Liver (tissue), 9 donors: ENCODE data around the gene RRN3. TPM values are rescaled to one million over a fixed set of nuclear protein-coding genes. Genes with fewer than 3 reads are reported as not detected.
A peak's percentile ranks its signal among the peaks of the same experiment; 100 is the strongest.
"Not testable (repeated sequence)": the region's sequence is repeated elsewhere in the genome, so short reads cannot be mapped to it uniquely, and the experiment has no call there.

Experiments
- DNase-seq: peaks from one replicate; pipeline ENCODE4 v3.0.0-alpha.2; 2017; ENCODE audit warnings: low spot score
- H3K27ac ChIP-seq, 2 donors: one replicate each; pipeline ENCODE4 v1.7.0; 2013; ENCODE audit warnings: inconsistent platforms in 2 of 2, low read length in 2 of 2, control low read depth in 1 of 2, low read depth in 1 of 2, mild to moderate bottlenecking in 1 of 2
- H3K27me3 ChIP-seq, 4 donors: one replicate each; pipeline versions ENCODE4 v1.6.1 to v1.7.0; 2013; ENCODE audit warnings: low read length in 3 of 4, inconsistent platforms in 1 of 4, mild to moderate bottlenecking in 1 of 4, moderate library complexity in 1 of 4; ENCODE audit not compliant: control insufficient read depth in 4 of 4, insufficient read depth in 4 of 4
- H3K36me3 ChIP-seq, 4 donors: one replicate each; pipeline versions ENCODE4 v1.6.1 to v1.7.0; 2013; ENCODE audit warnings: low read length in 3 of 4, mild to moderate bottlenecking in 3 of 4, low read depth in 1 of 4, moderate library complexity in 1 of 4; ENCODE audit not compliant: control insufficient read depth in 4 of 4, insufficient read depth in 3 of 4
- H3K4me1 ChIP-seq, 4 donors: one replicate each; pipeline versions ENCODE4 v1.6.1 to v1.7.0; 2013; ENCODE audit warnings: low read length in 3 of 4, mild to moderate bottlenecking in 3 of 4, moderate library complexity in 1 of 4; ENCODE audit not compliant: control insufficient read depth in 4 of 4, insufficient read depth in 4 of 4
- H3K4me3 ChIP-seq, 3 donors: one replicate each; pipeline versions ENCODE4 v1.6.1 to v1.7.0; 2013; ENCODE audit warnings: low read length in 3 of 3, control low read depth in 1 of 3, low read depth in 1 of 3, mild to moderate bottlenecking in 1 of 3
- H3K9ac ChIP-seq, 2 donors: one replicate each; pipeline ENCODE4 v1.7.0; 2013; ENCODE audit warnings: low read length in 2 of 2, mild to moderate bottlenecking in 2 of 2, moderate library complexity in 2 of 2, control low read depth in 1 of 2, low read depth in 1 of 2
- H3K9me3 ChIP-seq, 4 donors: one replicate each; pipeline versions ENCODE4 v1.6.1 to v1.7.0; 2013; ENCODE audit warnings: low read length in 3 of 4; ENCODE audit not compliant: control insufficient read depth in 4 of 4
- RAD21 ChIP-seq, 2 donors: IDR thresholded peaks; 2 replicates each; pipeline ENCODE4 v1.6.1; 2016; ENCODE audit warnings: antibody characterized with exemption in 2 of 2, mild to moderate bottlenecking in 2 of 2
- RXRA ChIP-seq, 2 donors: IDR thresholded peaks; 2 replicates each; pipeline ENCODE4 v1.6.1; 2017 to 2018; ENCODE audit warnings: antibody characterized with exemption in 2 of 2, mild to moderate bottlenecking in 1 of 2
- WGBS: extraction: QIAGEN DNeasy Blood & Tissue Kit; methylation state at CpG from one replicate; pipeline ENCODE4 v1.1.7; 2013; 5-methylcytosine and 5-hydroxymethylcytosine counted together
- polyA plus RNA-seq, 2 donors: library from polyadenylated mRNA; stranded (reverse) in 1 of 2; unstranded in 1 of 2; fragments of 200-250 nt in 1 of 2; fragments of >200 nt in 1 of 2; fragmentation: Nextera tagmentation in 1 of 2; extraction: Ambion mirVana in 1 of 2; gene quantifications; one replicate each; pipeline versions ENCODE4 v1.2.1 to v1.2.3, GENCODE V29; 2013 to 2015
- total RNA-seq, 2 donors: library from RNA; depleted of rRNA; stranded (reverse); fragments of >200 nt; gene quantifications; one replicate each; pipeline ENCODE4 v1.2.3, GENCODE V29; 2014
- TF ChIP-seq, protein P1 (sequence below): fragments of 150-350 bp; IDR thresholded peaks from 2 replicates; pipeline ENCODE4 v1.5.1; 2017; ENCODE audit warnings: improper control_type of control experiment, low read depth, low read length; ENCODE audit not compliant: missing input control
- donor health status: healthy.
- donor health status: healthy.
- donor health status: healthy.
- donor health status: healthy.
- donor health status: healthy.

The RRN3 gene
- total and polyA plus RNA-seq, 4 donors: 8.2 to 28.4 (median 16.3) TPM

- H3K27me3 ChIP-seq: no peaks in the 10 kb centered on the region
- H3K4me1 ChIP-seq: no peaks in the 10 kb centered on the region
- H3K36me3 ChIP-seq: peaks cover 7 to 44% (median 34%) of the 10 kb centered on the region in 4 donors
- H3K9ac ChIP-seq: no peak overlapping the region
- WGBS: 87% methylated on average over 6 of the region's 6 CpGs
- H3K9me3 ChIP-seq: no peaks in the 10 kb centered on the region
- no peak for TF ChIP-seq RAD21 (IDR thresholded peaks at IDR 0.05)
- DNase-seq: no peak
- no peak overlapping the region for H3K27ac ChIP-seq
- no peak overlapping the region for H3K4me3 ChIP-seq
These were observed 21.0 kb downstream of the RRN3 start for GRCh38 chr16:15073101-15073500.

GRCh38 chr16:15071916-15072769 is 21.9 kb downstream of the RRN3 start:
- not testable (repeated sequence) for H3K4me3 ChIP-seq, DNase-seq, H3K9ac ChIP-seq, H3K4me1 ChIP-seq, H3K27ac ChIP-seq, H3K9me3 ChIP-seq, H3K27me3 ChIP-seq
- TF ChIP-seq RXRA (IDR thresholded peaks at IDR 0.05) (peak in 1 of 2 donors; percentile 35), RAD21 (IDR thresholded peaks at IDR 0.05) (peak; percentile 41 to 64)
- TF ChIP-seq, protein P1, sequence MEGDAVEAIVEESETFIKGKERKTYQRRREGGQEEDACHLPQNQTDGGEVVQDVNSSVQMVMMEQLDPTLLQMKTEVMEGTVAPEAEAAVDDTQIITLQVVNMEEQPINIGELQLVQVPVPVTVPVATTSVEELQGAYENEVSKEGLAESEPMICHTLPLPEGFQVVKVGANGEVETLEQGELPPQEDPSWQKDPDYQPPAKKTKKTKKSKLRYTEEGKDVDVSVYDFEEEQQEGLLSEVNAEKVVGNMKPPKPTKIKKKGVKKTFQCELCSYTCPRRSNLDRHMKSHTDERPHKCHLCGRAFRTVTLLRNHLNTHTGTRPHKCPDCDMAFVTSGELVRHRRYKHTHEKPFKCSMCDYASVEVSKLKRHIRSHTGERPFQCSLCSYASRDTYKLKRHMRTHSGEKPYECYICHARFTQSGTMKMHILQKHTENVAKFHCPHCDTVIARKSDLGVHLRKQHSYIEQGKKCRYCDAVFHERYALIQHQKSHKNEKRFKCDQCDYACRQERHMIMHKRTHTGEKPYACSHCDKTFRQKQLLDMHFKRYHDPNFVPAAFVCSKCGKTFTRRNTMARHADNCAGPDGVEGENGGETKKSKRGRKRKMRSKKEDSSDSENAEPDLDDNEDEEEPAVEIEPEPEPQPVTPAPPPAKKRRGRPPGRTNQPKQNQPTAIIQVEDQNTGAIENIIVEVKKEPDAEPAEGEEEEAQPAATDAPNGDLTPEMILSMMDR: peak; percentile 23
- peaks cover 7 to 44% (median 35%) of the 10 kb centered on the region in 4 donors for H3K36me3 ChIP-seq
- 61% methylated on average over 15 of the region's 16 CpGs for WGBS

DNA sequence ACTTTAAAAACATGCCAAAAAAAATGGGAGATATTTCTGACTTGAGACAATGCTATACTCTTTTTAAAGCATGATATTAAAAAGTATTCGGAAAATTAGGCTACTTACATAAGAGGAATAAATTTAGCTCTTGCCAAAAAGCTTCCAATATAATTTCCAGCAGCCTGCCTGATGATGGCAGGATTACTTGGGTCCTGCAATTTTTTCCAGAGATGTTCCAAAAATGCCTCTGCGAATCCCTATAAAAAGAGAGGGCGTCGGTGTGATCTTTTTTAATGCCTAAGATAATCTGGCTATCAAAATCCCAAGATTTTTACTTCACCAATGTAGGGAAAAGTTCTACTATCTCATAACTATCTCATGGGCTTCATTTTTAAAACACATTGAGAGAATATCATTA is 23.1 kb downstream of the RRN3 start:
- H3K27ac ChIP-seq, H3K4me1 ChIP-seq, H3K4me3 ChIP-seq, H3K9me3 ChIP-seq, H3K9ac ChIP-seq, DNase-seq, H3K27me3 ChIP-seq: not testable (repeated sequence)
- peaks cover 7 to 41% (median 34%) of the 10 kb centered on the region in 4 donors for H3K36me3 ChIP-seq
- 87% methylated on average over 4 of the region's 4 CpGs for WGBS

DNA sequence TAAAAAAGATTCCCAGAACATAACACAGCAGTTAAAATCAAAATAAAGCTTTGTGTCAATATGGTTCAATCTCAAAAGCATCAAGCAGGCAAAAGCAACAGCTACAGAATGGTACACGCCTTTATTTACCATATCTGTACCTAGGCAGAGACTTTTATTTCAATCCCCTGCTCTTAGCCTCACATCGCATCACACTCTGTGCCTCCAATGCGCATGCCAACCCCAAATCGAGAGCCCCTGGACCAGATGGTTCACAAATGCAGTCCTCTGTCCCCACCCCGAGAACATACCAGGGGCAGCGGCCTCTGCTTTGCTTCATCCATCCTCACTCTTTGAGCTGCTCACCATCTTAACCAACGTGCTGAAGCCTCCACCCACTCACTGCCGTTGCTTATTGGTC is 27.4 kb downstream of the RRN3 start:
- not testable (repeated sequence) for H3K4me3 ChIP-seq, H3K9ac ChIP-seq, DNase-seq, H3K27ac ChIP-seq, H3K4me1 ChIP-seq, H3K9me3 ChIP-seq, H3K27me3 ChIP-seq
- WGBS: 95% methylated on average over 6 of the region's 8 CpGs
- H3K36me3 ChIP-seq: peaks cover 3 to 28% (median 25%) of the 10 kb centered on the region in 4 donors

DNA sequence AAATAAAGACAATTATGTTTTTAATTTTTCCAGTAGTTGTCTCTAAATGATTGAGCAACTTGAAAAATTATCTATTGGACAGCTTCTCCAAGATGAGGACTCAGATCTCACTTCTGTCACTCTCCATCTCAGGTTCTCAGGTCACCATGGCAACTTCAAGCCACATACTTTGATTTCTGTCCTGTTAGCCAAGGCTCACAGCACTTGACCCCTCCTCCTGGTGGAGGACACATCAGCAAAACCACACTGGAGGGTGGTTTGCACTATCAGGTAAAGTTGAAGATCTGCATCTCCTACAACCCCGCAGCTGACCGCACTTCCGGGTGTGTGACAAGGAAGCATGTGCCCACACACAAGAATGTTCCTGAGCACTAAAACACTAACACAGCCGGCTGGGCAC is 28.1 kb downstream of the RRN3 start:
- H3K36me3 ChIP-seq: peaks cover 10 to 35% (median 32%) of the 10 kb centered on the region in 4 donors
- not testable (repeated sequence) for H3K4me3 ChIP-seq, H3K27ac ChIP-seq, H3K9me3 ChIP-seq, H3K27me3 ChIP-seq, H3K9ac ChIP-seq, H3K4me1 ChIP-seq, DNase-seq
- WGBS: 94% methylated on average over 4 of the region's 4 CpGs

- H3K4me3 ChIP-seq, H3K9me3 ChIP-seq, H3K27ac ChIP-seq, H3K9ac ChIP-seq, H3K27me3 ChIP-seq, DNase-seq: not testable (repeated sequence)
- Histone ChIP-seq H3K4me1 (peaks cover 4 to 14% (median 12%) of the 10 kb centered on the region in 4 donors), H3K36me3 (peaks cover 15 to 37% (median 31%) of the 10 kb centered on the region in 4 donors)
- WGBS: 82% methylated on average over 8 of the region's 8 CpGs
These were observed 31.8 kb downstream of the RRN3 start for GRCh38 chr16:15062085-15062810.
